IMR-90 (cell line): ENCODE data around the gene VSIG10L2. TPM values are rescaled to one million over a fixed set of nuclear protein-coding genes. Genes with fewer than 3 reads are reported as not detected.

Experiments
- ATAC-seq: fragments of 200-7000 bp; cut with Tn5 transposase; 2 replicates; pipeline ENCODE4 v1.9.1; 2020; ENCODE audit warnings: low read depth, mild to moderate bottlenecking, moderate library complexity
- BruUV-seq: library from RNA; stranded (reverse); fragments of 400-500 nt; replicated peaks from 2 replicates; lab custom pipeline; 2021; lab: Mats Ljungman, UMichigan
- CTCF ChIA-PET: fragments of 300-600 bp; formaldehyde crosslinking; extraction: SDS; loops from one replicate; lab custom pipeline; 2021; ENCODE audit warnings: antibody characterized with exemption; lab: Yijun Ruan, JAX
- POLR2A ChIA-PET: fragments of 300-600 bp; sonication (Branson Sonifier 250); formaldehyde crosslinking; loops from one replicate; lab custom pipeline; 2022; ENCODE audit warnings: antibody characterized with exemption; ENCODE audit not compliant: unreplicated experiment; lab: Charles Lee
- DNase-seq: peaks from one replicate; pipeline ENCODE4 v3.0.0; 2013
- H2AFZ ChIP-seq: replicated peaks from 2 replicates; pipeline ENCODE3; 2013; ENCODE audit warnings: low read length, mild to moderate bottlenecking; ENCODE audit not compliant: poor library complexity
- H2AK5ac ChIP-seq: 2 replicates; pipeline ENCODE4 v1.6.1; 2013; ENCODE audit warnings: low read depth, low read length, inconsistent platforms
- H2AK9ac ChIP-seq: replicated peaks from 2 replicates; pipeline ENCODE3; 2013; ENCODE audit warnings: mild to moderate bottlenecking, low read depth, low read length, moderate library complexity; ENCODE audit not compliant: poor library complexity
- H2BK120ac ChIP-seq: 2 replicates; pipeline ENCODE4 v1.6.1; 2013; ENCODE audit warnings: low read depth, low read length, inconsistent platforms
- H2BK15ac ChIP-seq: 3 replicates; pipeline ENCODE4 v1.6.1; 2013; ENCODE audit warnings: low read depth, low read length, inconsistent platforms
- H2BK20ac ChIP-seq: 2 replicates; pipeline ENCODE4 v1.6.1; 2013; ENCODE audit warnings: low read depth, mild to moderate bottlenecking, inconsistent platforms, low read length, moderate library complexity
- H2BK5ac ChIP-seq: 2 replicates; pipeline ENCODE4 v1.6.1; 2013; ENCODE audit warnings: mild to moderate bottlenecking, low read depth, low read length, inconsistent platforms; ENCODE audit not compliant: poor library complexity, severe bottlenecking
- H3K14ac ChIP-seq: replicated peaks from 2 replicates; pipeline ENCODE4 v1.6.1; 2013; ENCODE audit warnings: low read depth, low read length, inconsistent platforms
- H3K18ac ChIP-seq: 2 replicates; pipeline ENCODE4 v1.6.1; 2013; ENCODE audit warnings: low read depth, low read length, control low read depth
- H3K23ac ChIP-seq: 2 replicates; pipeline ENCODE4 v1.6.1; 2013; ENCODE audit warnings: low read depth, low read length, inconsistent platforms
- H3K27ac ChIP-seq: 2 replicates; pipeline ENCODE4 v1.5.1; 2013; ENCODE audit warnings: mild to moderate bottlenecking, control low read depth, low read length; ENCODE audit not compliant: insufficient read depth
- H3K27me3 ChIP-seq: 2 replicates; pipeline ENCODE4 v1.6.1; 2013; ENCODE audit warnings: low read length; ENCODE audit not compliant: control insufficient read depth, insufficient read depth
- H3K36me3 ChIP-seq: 2 replicates; pipeline ENCODE4 v1.6.1; 2013; ENCODE audit warnings: low read length, mixed read lengths; ENCODE audit not compliant: control insufficient read depth, insufficient read depth
- H3K4ac ChIP-seq: 2 replicates; pipeline ENCODE4 v1.6.1; 2013; ENCODE audit warnings: low read depth, low read length, inconsistent platforms
- H3K4me1 ChIP-seq: 2 replicates; pipeline ENCODE4 v1.6.1; 2013; ENCODE audit warnings: low read length, mixed read lengths; ENCODE audit not compliant: control insufficient read depth, insufficient read depth
- H3K4me2 ChIP-seq: 2 replicates; pipeline ENCODE4 v1.6.1; 2013; ENCODE audit warnings: low read depth, mild to moderate bottlenecking, control low read depth, low read length, moderate library complexity
- H3K4me3 ChIP-seq: 2 replicates; pipeline ENCODE4 v1.5.1; 2013; ENCODE audit warnings: low read depth, mild to moderate bottlenecking, control low read depth, low read length, moderate library complexity; ENCODE audit not compliant: insufficient read depth
- H3K56ac ChIP-seq: 2 replicates; pipeline ENCODE4 v1.6.1; 2013; ENCODE audit warnings: low read length, inconsistent platforms; ENCODE audit not compliant: insufficient read depth; ENCODE audit errors: extremely low read depth
- H3K79me1 ChIP-seq, 2 experiments: 2 replicates each; pipeline ENCODE4 v1.6.1; 2013; ENCODE audit warnings: low read length in 2 of 2, inconsistent platforms in 1 of 2, low read depth in 1 of 2
- H3K9ac ChIP-seq: 2 replicates; pipeline ENCODE4 v1.6.1; 2013; ENCODE audit warnings: low read depth, low read length, control low read depth
- H3K9me1 ChIP-seq: 2 replicates; pipeline ENCODE4 v1.6.1; 2013; ENCODE audit warnings: low read length, inconsistent platforms; ENCODE audit not compliant: insufficient read depth
- H3K9me3 ChIP-seq: 2 replicates; pipeline ENCODE4 v1.6.1; 2013; ENCODE audit warnings: low read length; ENCODE audit not compliant: control insufficient read depth, insufficient read depth
- H4K20me1 ChIP-seq: 2 replicates; pipeline ENCODE4 v1.6.1; 2013; ENCODE audit warnings: low read length, inconsistent platforms; ENCODE audit not compliant: insufficient read depth
- H4K5ac ChIP-seq: 2 replicates; pipeline ENCODE4 v1.6.1; 2013; ENCODE audit warnings: mild to moderate bottlenecking, low read depth, low read length, control low read depth
- H4K8ac ChIP-seq, 2 experiments: 2 replicates each; pipeline ENCODE4 v1.6.1; 2013; ENCODE audit warnings: low read depth in 2 of 2, low read length in 2 of 2, control low read depth in 1 of 2, inconsistent platforms in 1 of 2
- H4K91ac ChIP-seq: 2 replicates; pipeline ENCODE4 v1.6.1; 2013; ENCODE audit warnings: low read depth, low read length, inconsistent platforms; ENCODE audit not compliant: insufficient read depth
- BHLHE40 ChIP-seq: fragments of 150-350 bp; IDR thresholded peaks from 2 replicates; pipeline ENCODE4 v1.6.1; 2016; ENCODE audit warnings: mild to moderate bottlenecking, low read depth, low read length
- CEBPB ChIP-seq: IDR thresholded peaks from 2 replicates; pipeline ENCODE4 v1.6.1; 2012; ENCODE audit warnings: low read depth, low read length, improper control_type of control experiment
- CHD1 ChIP-seq: IDR thresholded peaks from 2 replicates; pipeline ENCODE4 v1.6.1; 2012; ENCODE audit warnings: low read depth, low read length, improper control_type of control experiment
- CTCF ChIP-seq: conservative IDR thresholded peaks from 2 replicates; pipeline ENCODE4 v1.5.1; 2012; ENCODE audit warnings: mild to moderate bottlenecking, low read depth, low read length, improper control_type of control experiment
- FOS ChIP-seq: fragments of 150-350 bp; IDR thresholded peaks from 2 replicates; pipeline ENCODE4 v1.6.1; 2016; ENCODE audit warnings: low read depth, low read length
- MAFK ChIP-seq: IDR thresholded peaks from 2 replicates; pipeline ENCODE4 v1.6.1; 2012; ENCODE audit warnings: low read depth, low read length, improper control_type of control experiment
- MAZ ChIP-seq: IDR thresholded peaks from 2 replicates; pipeline ENCODE4 v1.6.1; 2012; ENCODE audit warnings: low read depth, mild to moderate bottlenecking, low read length, improper control_type of control experiment, moderate library complexity, borderline replicate concordance
- MXI1 ChIP-seq: IDR thresholded peaks from 2 replicates; pipeline ENCODE4 v1.6.1; 2012; ENCODE audit warnings: low read depth, mild to moderate bottlenecking, low read length, moderate library complexity, borderline replicate concordance
- NFE2L2 ChIP-seq: fragments of 150-350 bp; IDR thresholded peaks from 2 replicates; pipeline ENCODE4 v1.6.1; 2016; ENCODE audit warnings: low read depth, mild to moderate bottlenecking, low read length
- POLR2A ChIP-seq: IDR thresholded peaks from 2 replicates; pipeline ENCODE4 v1.6.1; 2012; ENCODE audit warnings: mild to moderate bottlenecking, low read depth, low read length
- RAD21 ChIP-seq: IDR thresholded peaks from 2 replicates; pipeline ENCODE4 v1.6.1; 2012; ENCODE audit warnings: low read length, improper control_type of control experiment
- RCOR1 ChIP-seq: IDR thresholded peaks from 2 replicates; pipeline ENCODE4 v1.6.1; 2012; ENCODE audit warnings: mild to moderate bottlenecking, low read length, improper control_type of control experiment; ENCODE audit not compliant: insufficient replicate concordance
- RFX5 ChIP-seq: IDR thresholded peaks from 2 replicates; pipeline ENCODE4 v1.8.0; 2012; ENCODE audit warnings: low read depth, mild to moderate bottlenecking, low read length, moderate library complexity
- SMC3 ChIP-seq: fragments of 150-350 bp; IDR thresholded peaks from 2 replicates; pipeline ENCODE4 v1.6.1; 2016; ENCODE audit warnings: low read depth, mild to moderate bottlenecking, antibody characterized with exemption, low read length, moderate library complexity
- WGBS, 2 experiments: methylation state at CpG; one replicate each; pipeline versions ENCODE4 v1.1.5 to v1.1.7; 2013; ENCODE audit warnings: missing lambda C conversion rate in 2 of 2; ENCODE audit not compliant: insufficient read length in 1 of 2; ENCODE audit errors: extremely low coverage in 2 of 2; 5-methylcytosine and 5-hydroxymethylcytosine counted together
- dilution Hi-C: fragments of 300-500 bp; cut with HindIII; formaldehyde crosslinking; loops from one replicate; pipeline ENCODE4 v1.14.3; 2018; ENCODE audit warnings: low sequenced_read_pairs; ENCODE audit not compliant: unreplicated experiment
- in situ Hi-C: fragments of 300-500 bp; cut with MboI; formaldehyde crosslinking; loops from 3 replicates; pipeline ENCODE4 v1.14.3; 2019; ENCODE audit warnings: low sequenced_read_pairs, inconsistent platforms, mixed read lengths
- intact Hi-C: fragments of 100-400 bp; cut with micrococcal nuclease; formaldehyde crosslinking; loops from 2 replicates; pipeline ENCODE4 v1.10.0; 2022
- polyA plus RNA-seq, 3 experiments: library from polyadenylated mRNA; depleted of rRNA; stranded (reverse); fragments of >200 nt; gene quantifications; 2 replicates each; pipeline ENCODE4 v1.2.3, GENCODE V29; 2012; ENCODE audit warnings: low replicate concordance in 1 of 3
- total RNA-seq: library from RNA; depleted of rRNA; stranded (reverse); fragments of >200 nt; gene quantifications from 2 replicates; pipeline ENCODE4 v1.2.3, GENCODE V29; 2012
- TF ChIP-seq, protein P1 (sequence below): fragments of 150-350 bp; IDR thresholded peaks from 2 replicates; pipeline ENCODE4 v1.6.1; 2016; ENCODE audit warnings: low read depth, mild to moderate bottlenecking, low read length, moderate library complexity, borderline replicate concordance
- TF ChIP-seq, protein P2 (sequence below): fragments of 150-350 bp; IDR thresholded peaks from 2 replicates; pipeline ENCODE4 v1.6.1; 2017; ENCODE audit warnings: mild to moderate bottlenecking, antibody characterized with exemption, low read length, low read depth

VSIG10L2 gene
- total and polyA plus RNA-seq, 2 of the 4 experiments (the other 2 are of a cell fraction): under 0.01 TPM; not detected in 1

DNA sequence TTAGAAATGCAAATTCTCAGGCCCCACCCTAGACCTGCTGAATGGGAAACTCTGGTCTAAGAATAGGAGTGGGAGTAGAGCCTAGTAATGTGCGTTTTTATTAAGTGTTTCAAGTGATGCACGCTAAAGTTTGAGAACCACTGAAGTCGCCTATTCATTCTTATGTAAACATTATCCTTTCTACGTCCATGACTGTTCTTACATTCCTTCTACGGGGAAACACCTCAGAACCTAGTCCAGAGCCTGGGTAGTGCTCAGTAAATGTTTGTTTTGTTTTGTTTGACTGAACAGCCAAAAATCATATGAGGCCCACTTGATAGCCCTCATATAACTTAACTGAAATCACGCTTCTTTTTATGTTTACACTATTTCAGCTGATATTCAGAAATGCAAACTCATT is 29.8 kb downstream of the VSIG10L2 start:
- H3K27me3 ChIP-seq: peaks cover 3% of the 10 kb centered on the region; the same call in 1 of the 2 replicates
- H4K5ac ChIP-seq: no peak overlapping the region
- H3K18ac ChIP-seq: no peak overlapping the region
- no peak overlapping the region for H3K56ac ChIP-seq
- H2AK9ac ChIP-seq: no peak overlapping the region
- H3K9ac ChIP-seq: no peak overlapping the region
- BruUV-seq: no TSS peak
- H2AFZ ChIP-seq: no peak overlapping the region
- H4K91ac ChIP-seq: no peak overlapping the region
- H3K9me1 ChIP-seq: no peaks in the 10 kb centered on the region
- H2BK5ac ChIP-seq: no peak overlapping the region
- no peak overlapping the region for H2BK120ac ChIP-seq
- H3K23ac ChIP-seq: no peak overlapping the region
- TF ChIP-seq, protein P1, sequence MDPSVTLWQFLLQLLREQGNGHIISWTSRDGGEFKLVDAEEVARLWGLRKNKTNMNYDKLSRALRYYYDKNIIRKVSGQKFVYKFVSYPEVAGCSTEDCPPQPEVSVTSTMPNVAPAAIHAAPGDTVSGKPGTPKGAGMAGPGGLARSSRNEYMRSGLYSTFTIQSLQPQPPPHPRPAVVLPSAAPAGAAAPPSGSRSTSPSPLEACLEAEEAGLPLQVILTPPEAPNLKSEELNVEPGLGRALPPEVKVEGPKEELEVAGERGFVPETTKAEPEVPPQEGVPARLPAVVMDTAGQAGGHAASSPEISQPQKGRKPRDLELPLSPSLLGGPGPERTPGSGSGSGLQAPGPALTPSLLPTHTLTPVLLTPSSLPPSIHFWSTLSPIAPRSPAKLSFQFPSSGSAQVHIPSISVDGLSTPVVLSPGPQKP: no peak
- TF ChIP-seq MXI1 (no peak), MAFK (no peak), RCOR1 (no peak), MAZ (no peak), BHLHE40 (no peak), FOS (no peak), NFE2L2 (no peak), SMC3 (no peak), CHD1 (no peak), CTCF (no peak), POLR2A (no peak), RAD21 (no peak), CEBPB (no peak), RFX5 (no peak)
- TF ChIP-seq, protein P2, sequence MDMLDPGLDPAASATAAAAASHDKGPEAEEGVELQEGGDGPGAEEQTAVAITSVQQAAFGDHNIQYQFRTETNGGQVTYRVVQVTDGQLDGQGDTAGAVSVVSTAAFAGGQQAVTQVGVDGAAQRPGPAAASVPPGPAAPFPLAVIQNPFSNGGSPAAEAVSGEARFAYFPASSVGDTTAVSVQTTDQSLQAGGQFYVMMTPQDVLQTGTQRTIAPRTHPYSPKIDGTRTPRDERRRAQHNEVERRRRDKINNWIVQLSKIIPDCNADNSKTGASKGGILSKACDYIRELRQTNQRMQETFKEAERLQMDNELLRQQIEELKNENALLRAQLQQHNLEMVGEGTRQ: no peak
- no peak overlapping the region for H4K8ac ChIP-seq
- in situ Hi-C loops (no loop called here), dilution Hi-C loops (no loop called here), intact Hi-C loops (no loop called here)
- no peak overlapping the region for H3K14ac ChIP-seq
- DNase-seq (no peak), ATAC-seq (no peak)
- no peaks in the 10 kb centered on the region for H3K4me1 ChIP-seq
- no peak overlapping the region for H3K27ac ChIP-seq
- CTCF ChIA-PET: interaction anchor here (0.6 kb wide), 1 partner anchor 52 kb away, joined by 3 read pairs; no protein-coding TSS in a partner anchor
- no peaks in the 10 kb centered on the region for H3K79me1 ChIP-seq
- H3K36me3 ChIP-seq: no peaks in the 10 kb centered on the region
- H3K9me3 ChIP-seq: no peaks in the 10 kb centered on the region
- no peaks in the 10 kb centered on the region for H4K20me1 ChIP-seq
- H3K4me2 ChIP-seq: no peak overlapping the region
- H2AK5ac ChIP-seq: no peak overlapping the region
- no peak overlapping the region for H3K4me3 ChIP-seq
- H2BK15ac ChIP-seq: no peak overlapping the region
- no peak overlapping the region for H3K4ac ChIP-seq
- POLR2A ChIA-PET: no interaction called here
- no CpG with 5 or more reads among the region's 6 CpGs for WGBS, 2 experiments
- no peak overlapping the region for H2BK20ac ChIP-seq
